Measurements from ENCODE around the gene PCYOX1L. TPM values are rescaled to one million over a fixed set of nuclear protein-coding genes. Genes with fewer than 3 reads are reported as not detected.

PCYOX1L gene
- total and polyA plus RNA-seq, 9 of the 15 experiments (the other 6 are each of a cell fraction or from before 2014, with no cell fraction given): 2.3 to 17.9 (median 6.0) TPM

- intact Hi-C loops (cut with micrococcal nuclease): no loop called here
- POLR2A ChIA-PET: interaction anchor here (0.6 to 8.3 kb wide), 9 partner anchors 8 to 1136 kb away, joined by 3 to 87 read pairs (median 3); partner anchors contain the start of gene GRPEL2
- ATAC-seq: no peak
These were observed 2.2 kb upstream of the PCYOX1L start for GRCh38 chr5:149355688-149356087.

More at GRCh38 chr5:149355688-149356087, 2.2 kb upstream of the PCYOX1L start:
- H3K4me1 ChIP-seq (replicated peaks in 1 of 2; ENCODE audit: control insufficient read depth in 2 of 2, insufficient read depth in 2 of 2, low read length in 2 of 2): peaks cover 9 to 13% of the 10 kb centered on the region in 2 experiments; a peak in 4 of 5 replicates
- H4K20me1 ChIP-seq (replicated peaks; ENCODE audit: control insufficient read depth, insufficient read depth, low read length): no peaks in the 10 kb centered on the region
- no peak overlapping the region for H3K9ac ChIP-seq (ENCODE audit: insufficient read depth in 1 of 2, low read depth in 2 of 2, low read length in 2 of 2)
- H3K4me3 ChIP-seq: no peak overlapping the region
- no peak overlapping the region for H3K4me2 ChIP-seq (ENCODE audit: insufficient read depth, low read length)
- peaks cover 52% of the 10 kb centered on the region for H3K36me3 ChIP-seq (ENCODE audit: control insufficient read depth, insufficient read depth, low read length)
- TF ChIP-seq ZKSCAN3 (CRISPR knock-in tag; IDR thresholded peaks at IDR 0.05): no peak
- TF ChIP-seq BDP1 (IDR thresholded peaks at IDR 0.05; ENCODE audit: insufficient read depth, insufficient read length): no peak
- no peak for TF ChIP-seq NR0B1 (IDR thresholded peaks at IDR 0.05; ENCODE audit: partially characterized antibody)
- no peak for TF ChIP-seq TGIF2 (CRISPR knock-in tag; IDR thresholded peaks at IDR 0.05)
- TF ChIP-seq COPS2 (conservative IDR thresholded peaks at IDR 0.05): no peak
- no peak for TF ChIP-seq ARHGAP35 (IDR thresholded peaks at IDR 0.05; ENCODE audit: partially characterized antibody)
- TF ChIP-seq ZNF717 (CRISPR knock-in tag; IDR thresholded peaks at IDR 0.05): no peak
- no peak for TF ChIP-seq LARP7 (IDR thresholded peaks at IDR 0.05)
- no peak for TF ChIP-seq GABPB1 (CRISPR knock-in tag; IDR thresholded peaks at IDR 0.05)
- TF ChIP-seq, protein P1, sequence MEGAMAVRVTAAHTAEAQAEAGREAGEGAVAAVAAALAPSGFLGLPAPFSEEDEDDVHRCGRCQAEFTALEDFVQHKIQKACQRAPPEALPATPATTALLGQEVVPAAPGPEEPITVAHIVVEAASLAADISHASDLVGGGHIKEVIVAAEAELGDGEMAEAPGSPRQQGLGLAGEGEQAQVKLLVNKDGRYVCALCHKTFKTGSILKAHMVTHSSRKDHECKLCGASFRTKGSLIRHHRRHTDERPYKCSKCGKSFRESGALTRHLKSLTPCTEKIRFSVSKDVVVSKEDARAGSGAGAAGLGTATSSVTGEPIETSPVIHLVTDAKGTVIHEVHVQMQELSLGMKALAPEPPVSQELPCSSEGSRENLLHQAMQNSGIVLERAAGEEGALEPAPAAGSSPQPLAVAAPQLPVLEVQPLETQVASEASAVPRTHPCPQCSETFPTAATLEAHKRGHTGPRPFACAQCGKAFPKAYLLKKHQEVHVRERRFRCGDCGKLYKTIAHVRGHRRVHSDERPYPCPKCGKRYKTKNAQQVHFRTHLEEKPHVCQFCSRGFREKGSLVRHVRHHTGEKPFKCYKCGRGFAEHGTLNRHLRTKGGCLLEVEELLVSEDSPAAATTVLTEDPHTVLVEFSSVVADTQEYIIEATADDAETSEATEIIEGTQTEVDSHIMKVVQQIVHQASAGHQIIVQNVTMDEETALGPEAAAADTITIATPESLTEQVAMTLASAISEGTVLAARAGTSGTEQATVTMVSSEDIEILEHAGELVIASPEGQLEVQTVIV (CRISPR knock-in tag; IDR thresholded peaks at IDR 0.05; ENCODE audit: borderline replicate concordance): no peak
- TF ChIP-seq GTF2E2 (tag; IDR thresholded peaks at IDR 0.05): no peak
- TF ChIP-seq HDAC8 (tag; IDR thresholded peaks at IDR 0.05): no peak
- no peak for TF ChIP-seq MCM7 (IDR thresholded peaks at IDR 0.05)
- TF ChIP-seq NR2F6 (CRISPR knock-in tag; IDR thresholded peaks at IDR 0.05): no peak
- no peak for TF ChIP-seq HDGF (IDR thresholded peaks at IDR 0.05)
- TF ChIP-seq ZNF76 (CRISPR knock-in tag; IDR thresholded peaks at IDR 0.05; ENCODE audit: borderline replicate concordance): no peak
- TF ChIP-seq PHB2 (IDR thresholded peaks at IDR 0.05; ENCODE audit: low read depth): no peak
- CTCF ChIA-PET (ENCODE audit: low intra/inter-chr PET ratio): no interaction called here
- peaks cover 29% of the 10 kb centered on the region for H3K79me2 ChIP-seq (ENCODE audit: control insufficient read depth, insufficient read depth, low read length)
- 64% methylated on average over 1 of the region's 1 CpG for WGBS (ENCODE audit: insufficient coverage, low coverage, missing lambda C conversion rate)
- no TSS peak for BruUV-seq (replicated peaks)
- no peaks in the 10 kb centered on the region for H3K9me3 ChIP-seq (replicated peaks; ENCODE audit: control insufficient read depth, insufficient read depth, low read depth, low read length)
- no peaks in the 10 kb centered on the region for H3K27me3 ChIP-seq (ENCODE audit: control insufficient read depth in 2 of 2, insufficient read depth in 2 of 2, low read length in 2 of 2)
- in situ Hi-C loops (cut with MboI): no loop called here
- H3K9me1 ChIP-seq (ENCODE audit: control insufficient read depth, insufficient read depth, low read length): no peaks in the 10 kb centered on the region
- DNase-seq (ENCODE audit: extremely low read depth in 1 of 4, low spot score in 3 of 4): peak in 1 of 4 experiments; percentile 20
- no peak overlapping the region; the same call in 2 of the 3 replicates for H3K27ac ChIP-seq (ENCODE audit: extremely low read depth, low read depth, low read length)
- no peak overlapping the region for H2AFZ ChIP-seq (ENCODE audit: low read depth, low read length)
- no peak for FAIRE-seq

Measured in K562 (cell line).